Endothelial cell of umbilical vein (primary cell): Measurements from ENCODE around the gene CACNA2D2. TPM values are rescaled to one million over a fixed set of nuclear protein-coding genes. Genes with fewer than 3 reads are reported as not detected.

Experiments used
- BruUV-seq: library from RNA; stranded (reverse); fragments of 400-500 nt; replicated peaks from 2 replicates; lab custom pipeline; 2021; lab: Mats Ljungman, UMichigan
- CTCF ChIA-PET: fragments of 300-600, 350-600 bp; sonication (Branson Sonifier 250); formaldehyde crosslinking; loops from one replicate; lab custom pipeline; 2021; ENCODE audit warnings: antibody characterized with exemption, inconsistent platforms; lab: Charles Lee
- POLR2A ChIA-PET: fragments of 300-600, 350-600 bp; sonication (Branson Sonifier 250); formaldehyde crosslinking; loops from one replicate; lab custom pipeline; 2021; ENCODE audit warnings: antibody characterized with exemption, inconsistent platforms; lab: Charles Lee
- DNase-seq: peaks from one replicate; pipeline ENCODE4 v3.0.0-alpha.2; 2011; ENCODE audit warnings: low read depth, low spot score
- FAIRE-seq: peaks from 2 replicates; lab custom pipeline; 2011; peaks lifted over from hg19 to GRCh38; lab: Jason Lieb, UNC
- H2AFZ ChIP-seq: 2 replicates; pipeline ENCODE4 v1.6.0; 2012; ENCODE audit warnings: low read depth, low read length, control low read depth, inconsistent platforms
- H3K27ac ChIP-seq: 2 replicates; pipeline ENCODE4 v1.5.1; 2011; ENCODE audit warnings: low read depth, mild to moderate bottlenecking, control low read depth, low read length, moderate library complexity; ENCODE audit not compliant: insufficient read depth
- H3K27me3 ChIP-seq, 2 experiments: 2 replicates each; pipeline versions ENCODE4 v1.6.0 to v1.6.1; 2011; ENCODE audit warnings: low read length in 2 of 2, mixed read lengths in 1 of 2; ENCODE audit not compliant: control insufficient read depth in 2 of 2, insufficient read depth in 2 of 2
- H3K36me3 ChIP-seq, 2 experiments: 2 replicates in 1 of 2; 3 replicates in 1 of 2; pipeline ENCODE4 v1.5.1; 2011; ENCODE audit warnings: low read length in 2 of 2, mild to moderate bottlenecking in 1 of 2, moderate library complexity in 1 of 2; ENCODE audit not compliant: control insufficient read depth in 2 of 2, insufficient read depth in 2 of 2; ENCODE audit errors: extremely low read depth in 1 of 2
- H3K4me1 ChIP-seq: 3 replicates; pipeline ENCODE4 v1.5.1; 2011; ENCODE audit warnings: mild to moderate bottlenecking, low read length; ENCODE audit not compliant: control insufficient read depth, insufficient read depth; ENCODE audit errors: extremely low read depth
- H3K4me2 ChIP-seq: 2 replicates; pipeline ENCODE4 v1.6.1; 2011; ENCODE audit warnings: low read length, control low read depth, mixed read lengths; ENCODE audit not compliant: insufficient read depth
- H3K4me3 ChIP-seq, 3 experiments: fragments of 200-600 bp in 1 of 3; sonication (generic), shearing (Covaris generic) in 1 of 3; replicated peaks in 1 of 3; 2 replicates each; pipeline ENCODE4 v1.5.1; 2011 to 2016; ENCODE audit warnings: control low read depth in 3 of 3, low read length in 3 of 3, mild to moderate bottlenecking in 2 of 3, inconsistent platforms in 1 of 3, low read depth in 1 of 3, moderate library complexity in 1 of 3; ENCODE audit not compliant: insufficient read depth in 1 of 3
- H3K79me2 ChIP-seq: 2 replicates; pipeline ENCODE4 v1.6.0; 2012; ENCODE audit warnings: low read length, inconsistent platforms; ENCODE audit not compliant: control insufficient read depth, insufficient read depth
- H3K9ac ChIP-seq: replicated peaks from 2 replicates; pipeline ENCODE3; 2011; ENCODE audit warnings: low read length, control low read depth; ENCODE audit not compliant: insufficient read depth; ENCODE audit errors: extremely low read depth
- H3K9me1 ChIP-seq: replicated peaks from 3 replicates; pipeline ENCODE4 v1.6.0; 2011; ENCODE audit warnings: mild to moderate bottlenecking, low read length; ENCODE audit not compliant: control insufficient read depth, insufficient read depth; ENCODE audit errors: extremely low read depth
- H3K9me3 ChIP-seq: replicated peaks from 2 replicates; pipeline ENCODE4 v1.5.1; 2012; ENCODE audit warnings: low read length, inconsistent platforms; ENCODE audit not compliant: control insufficient read depth, insufficient read depth
- H4K20me1 ChIP-seq: replicated peaks from 2 replicates; pipeline ENCODE3; 2011; ENCODE audit warnings: mild to moderate bottlenecking, low read length; ENCODE audit not compliant: control insufficient read depth, insufficient read depth; ENCODE audit errors: extremely low read depth
- CTCF ChIP-seq, 2 donors: IDR thresholded peaks; 1 replicate in 1 of 2; 2 replicates in 1 of 2; pipeline ENCODE4 v1.5.1; 2011; ENCODE audit warnings: low read length in 2 of 2, mild to moderate bottlenecking in 2 of 2, moderate library complexity in 2 of 2, control low read depth in 1 of 2, inconsistent platforms in 1 of 2, low read depth in 1 of 2; ENCODE audit not compliant: insufficient read depth in 1 of 2; ENCODE audit errors: extremely low read depth in 1 of 2
- EZH2 ChIP-seq: IDR thresholded peaks from 2 replicates; pipeline ENCODE4 v1.6.1; 2012; ENCODE audit warnings: borderline replicate concordance, low read depth, mild to moderate bottlenecking, moderate library complexity, low read length, inconsistent platforms; ENCODE audit not compliant: severe bottlenecking
- FOS ChIP-seq: IDR thresholded peaks from 2 replicates; pipeline ENCODE4 v1.6.1; 2011; ENCODE audit warnings: mild to moderate bottlenecking, low read length, moderate library complexity, borderline replicate concordance; ENCODE audit not compliant: insufficient read depth
- GATA2 ChIP-seq: IDR thresholded peaks from 2 replicates; pipeline ENCODE4 v1.7.0; 2011; ENCODE audit warnings: low read depth, mild to moderate bottlenecking, moderate library complexity, mixed read lengths, low read length; ENCODE audit not compliant: insufficient read length, insufficient read depth
- JUN ChIP-seq: IDR thresholded peaks from 2 replicates; pipeline ENCODE4 v1.6.1; 2011; ENCODE audit warnings: borderline replicate concordance, low read depth; ENCODE audit not compliant: insufficient read length, insufficient read depth
- MAX ChIP-seq: IDR thresholded peaks from 2 replicates; pipeline ENCODE4 v1.6.1; 2011; ENCODE audit not compliant: insufficient read depth, insufficient read length
- MYC ChIP-seq: IDR thresholded peaks from one replicate; pipeline ENCODE4 v1.6.1; 2011; ENCODE audit warnings: mild to moderate bottlenecking, low read depth, low read length
- POLR2A ChIP-seq: IDR thresholded peaks from 2 replicates; pipeline ENCODE4 v1.6.1; 2012; ENCODE audit warnings: low read depth, mild to moderate bottlenecking, control low read depth, low read length
- POLR2AphosphoS5 ChIP-seq: IDR thresholded peaks from 2 replicates; pipeline ENCODE4 v1.6.1; 2012; ENCODE audit warnings: low read depth, mild to moderate bottlenecking, control low read depth, low read length, moderate library complexity; ENCODE audit not compliant: insufficient read depth
- dilution Hi-C: fragments of 300-500 bp; cut with MboI; formaldehyde crosslinking; loops from one replicate; pipeline ENCODE4 v1.15.0; 2019; ENCODE audit warnings: low sequenced_read_pairs; ENCODE audit not compliant: extremely low pct_ligation_motif_present
- intact Hi-C: fragments of 100-400 bp; cut with micrococcal nuclease; formaldehyde crosslinking; loops from one replicate; pipeline ENCODE4 v1.10.0; 2022
- polyA plus RNA-seq, 4 experiments: library from polyadenylated mRNA; depleted of rRNA in 3 of 4; stranded (reverse) in 3 of 4; unstranded in 1 of 4; fragments of >200 nt; gene quantifications; 2 replicates each; pipeline versions ENCODE4 v1.2.1 to v1.2.3, GENCODE V29; 2011 to 2012; ENCODE audit warnings: missing spikeins in 1 of 4
- total RNA-seq: library from RNA; stranded (reverse); gene quantifications from 2 replicates; pipeline ENCODE4 v1.2.3, GENCODE V29; 2021

CACNA2D2 gene
- total and polyA plus RNA-seq, 2 donors (not counting 3 experiments of a cell fraction or from before 2014, with no cell fraction given): 0.15 TPM; not detected in 1

- POLR2A ChIA-PET: no interaction called here
- CTCF ChIA-PET: interaction anchor here (1.1 kb wide), 1 partner anchor 131 kb away, joined by 4 read pairs; no protein-coding TSS in a partner anchor
- no peaks in the 10 kb centered on the region for H3K79me2 ChIP-seq
- no peak overlapping the region for H3K9ac ChIP-seq
- TF ChIP-seq GATA2 (no peak), EZH2 (no peak), POLR2AphosphoS5 (no peak), FOS (no peak), MAX (peak; percentile 66)
- H3K36me3 ChIP-seq: no peaks in the 10 kb centered on the region
- H3K9me1 ChIP-seq: no peaks in the 10 kb centered on the region
- peaks cover 0 to 2% of the 10 kb centered on the region in 2 experiments for H3K27me3 ChIP-seq
- H3K4me1 ChIP-seq: no peaks in the 10 kb centered on the region
- no peaks in the 10 kb centered on the region for H3K9me3 ChIP-seq
- FAIRE-seq: no peak
- no peak overlapping the region for H3K4me2 ChIP-seq
- intact Hi-C loops: no loop called here
- no peak overlapping the region for H3K27ac ChIP-seq
- BruUV-seq: no TSS peak
- H4K20me1 ChIP-seq: no peaks in the 10 kb centered on the region
- no peak overlapping the region for H3K4me3 ChIP-seq
- no peak overlapping the region for H2AFZ ChIP-seq
- DNase-seq: no peak
- dilution Hi-C loops: no loop called here
Observed at GRCh38 chr3:50410608-50411139, 92.8 kb downstream of the CACNA2D2 start.

DNA sequence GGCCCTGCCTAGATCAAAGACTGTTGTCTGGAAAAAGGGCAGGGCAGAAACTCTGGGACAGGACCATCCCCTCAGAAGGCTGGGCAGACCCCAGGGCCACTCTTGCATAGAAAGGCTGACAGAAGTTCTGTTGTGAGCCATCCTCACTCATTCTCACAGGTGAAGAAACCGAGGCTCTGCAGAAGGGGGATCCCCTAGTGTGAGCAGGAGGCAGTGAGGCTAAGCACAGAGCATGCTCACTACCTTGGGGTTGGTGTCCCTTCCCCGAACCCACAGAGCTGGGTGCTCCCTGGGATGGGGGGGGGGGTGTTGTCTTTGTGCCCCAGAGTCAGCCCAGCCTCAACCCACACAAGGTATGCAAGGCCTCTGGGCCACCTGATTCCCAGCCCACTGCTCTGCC lies 93.2 kb downstream of the CACNA2D2 start:
- ChIA-PET CTCF (no interaction called here), POLR2A (no interaction called here)
- FAIRE-seq (no peak), DNase-seq (no peak)
- dilution Hi-C loops: no loop called here
- no peak overlapping the region for H3K9ac ChIP-seq
- no peak overlapping the region for H3K4me3 ChIP-seq
- no peaks in the 10 kb centered on the region for H4K20me1 ChIP-seq
- H3K27me3 ChIP-seq: peaks cover 0 to 2% of the 10 kb centered on the region in 2 experiments
- intact Hi-C loops: no loop called here
- no peaks in the 10 kb centered on the region for H3K79me2 ChIP-seq
- no peaks in the 10 kb centered on the region for H3K4me1 ChIP-seq
- TF ChIP-seq JUN: no peak
- no peak for TF ChIP-seq FOS
- TF ChIP-seq POLR2A: no peak
- TF ChIP-seq CTCF (IDR thresholded peaks at IDR 0.05; ENCODE audit: extremely low read depth in 1 of 2, insufficient read depth in 1 of 2, low read depth in 1 of 2, low read length in 2 of 2): no peak
- TF ChIP-seq MYC: no peak
- TF ChIP-seq EZH2: no peak
- TF ChIP-seq MAX: no peak
- no peak for TF ChIP-seq GATA2
- no peak for TF ChIP-seq POLR2AphosphoS5
- no peak overlapping the region for H2AFZ ChIP-seq
- H3K27ac ChIP-seq: no peak overlapping the region
- no TSS peak for BruUV-seq
- H3K9me1 ChIP-seq: no peaks in the 10 kb centered on the region
- no peaks in the 10 kb centered on the region for H3K36me3 ChIP-seq
- no peaks in the 10 kb centered on the region for H3K9me3 ChIP-seq
- no peak overlapping the region for H3K4me2 ChIP-seq
